HepG2 (cell line): Measurements from ENCODE around the gene SLA2. TPM values are rescaled to one million over a fixed set of nuclear protein-coding genes. Genes with fewer than 3 reads are reported as not detected.

Experiments
- ARID5B ChIP-seq: IDR thresholded peaks from 2 replicates; pipeline ENCODE4 v1.4.0; 2020; ENCODE audit warnings: mild to moderate bottlenecking, missing genetic modification reagents
- GATA4 ChIP-seq: sonication (generic); IDR thresholded peaks from 2 replicates; pipeline ENCODE4 v1.6.1; 2016; ENCODE audit warnings: antibody characterized with exemption, low read depth, borderline replicate concordance
- HOMEZ ChIP-seq: IDR thresholded peaks from 2 replicates; pipeline ENCODE4 v1.6.1; 2016; ENCODE audit warnings: low read depth
- NCOR1 ChIP-seq: fragments of 200-600 bp; sonication (generic); IDR thresholded peaks from 2 replicates; pipeline ENCODE4 v1.7.0; 2017; ENCODE audit warnings: antibody characterized with exemption, low read length, borderline replicate concordance
- NR2F1 ChIP-seq, 2 experiments: fragments of 450-650 bp in 1 of 2; formaldehyde crosslinking in 1 of 2; IDR thresholded peaks; 2 replicates each; pipeline versions ENCODE4 v1.5.0 to v1.6.1; 2016 to 2020; ENCODE audit warnings: mild to moderate bottlenecking in 1 of 2, missing compliant biosample characterization in 1 of 2, missing genetic modification reagents in 1 of 2, moderate library complexity in 1 of 2
- RERE ChIP-seq: IDR thresholded peaks from 2 replicates; pipeline ENCODE4 v1.6.1; 2016; ENCODE audit warnings: low read depth, missing genetic modification reagents, missing compliant biosample characterization
- SIX1 ChIP-seq: sonication (generic); formaldehyde crosslinking; IDR thresholded peaks from 2 replicates; pipeline ENCODE4 v1.4.0; 2020; ENCODE audit warnings: missing genetic modification reagents, borderline replicate concordance
- SOX6 ChIP-seq, 2 experiments: fragments of 450-650 bp in 1 of 2; sonication (generic) in 1 of 2; formaldehyde crosslinking in 1 of 2; IDR thresholded peaks; 2 replicates each; pipeline versions ENCODE4 v1.4.0 to v1.6.1; 2017 to 2020; ENCODE audit warnings: antibody characterized with exemption in 1 of 2, mild to moderate bottlenecking in 1 of 2, missing genetic modification reagents in 1 of 2
- SPEN ChIP-seq: sonication (generic); formaldehyde crosslinking; IDR thresholded peaks from 2 replicates; pipeline ENCODE4 v1.5.1; 2020; ENCODE audit warnings: low read depth, mild to moderate bottlenecking, missing genetic modification reagents
- TCF7 ChIP-seq: sonication (generic); IDR thresholded peaks from 2 replicates; pipeline ENCODE4 v1.6.1; 2016; ENCODE audit warnings: antibody characterized with exemption, low read depth
- ZNF264 ChIP-seq: sonication (generic); formaldehyde crosslinking; IDR thresholded peaks from 2 replicates; pipeline ENCODE4 v1.4.0; 2020; ENCODE audit warnings: missing genetic modification reagents
- ZNF414 ChIP-seq: sonication (generic); formaldehyde crosslinking; IDR thresholded peaks from 2 replicates; pipeline ENCODE4 v1.5.0; 2020; ENCODE audit warnings: missing genetic modification reagents
- ZNF747 ChIP-seq: sonication (generic); formaldehyde crosslinking; IDR thresholded peaks from 2 replicates; pipeline ENCODE4 v1.8.1; 2023; ENCODE audit warnings: missing genetic modification reagents, mild to moderate bottlenecking, borderline replicate concordance
- polyA plus RNA-seq, 8 experiments: library from polyadenylated mRNA; depleted of rRNA in 3 of 8; stranded (reverse) in 7 of 8; unstranded in 1 of 8; fragments of >200 nt; fragmentation: Illumina TruSeq in 4 of 8; extraction: Trizol in 4 of 8; gene quantifications; 2 replicates each; pipeline versions ENCODE4 v1.2.1 to v1.2.3, GENCODE V29; 2011 to 2016; ENCODE audit warnings: low read depth in 4 of 8, missing spikeins in 1 of 8, mixed read lengths in 1 of 8; ENCODE audit not compliant: insufficient read depth in 1 of 8
- total RNA-seq, 5 experiments: library from RNA; depleted of rRNA; stranded (reverse); fragments of >200 nt; fragmentation: Illumina TruSeq; extraction: Trizol; gene quantifications; 2 replicates each; pipeline ENCODE4 v1.2.3, GENCODE V29; 2016; ENCODE audit warnings: low read depth in 1 of 5

Gene SLA2
- total and polyA plus RNA-seq, 2 of the 13 experiments (the other 11 are each of a cell fraction or from before 2014, with no cell fraction given), result 1.6 to 3.6 TPM

- TF ChIP-seq HOMEZ, result no peak
- no peak for TF ChIP-seq SPEN (CRISPR knock-in tag)
- TF ChIP-seq SOX6 (IDR thresholded peaks at IDR 0.05), result no peak
- TF ChIP-seq SOX6 (CRISPR knock-in tag; IDR thresholded peaks at IDR 0.05), result peak; percentile 70
- TF ChIP-seq GATA4, result no peak
- peak; percentile 37; the same call in 1 of the 2 replicates for TF ChIP-seq ZNF264
- TF ChIP-seq RERE (CRISPR knock-in tag), result peak; percentile 62; the same call in 1 of the 2 replicates
- no peak for TF ChIP-seq ZNF747 (CRISPR knock-in tag)
- peak; percentile 71 for TF ChIP-seq ARID5B (CRISPR knock-in tag)
- peak; percentile 85; the same call in 1 of the 2 replicates for TF ChIP-seq SIX1
- TF ChIP-seq TCF7, result peak; percentile 23; the same call in 1 of the 2 replicates
- TF ChIP-seq NCOR1, result peak; percentile 75; the same call in 1 of the 2 replicates
- peak; percentile 37; the same call in 1 of the 2 replicates for TF ChIP-seq ZNF414
- peak; percentile 81 to 86; a peak in 3 of 4 replicates for TF ChIP-seq NR2F1 (CRISPR knock-in tag; IDR thresholded peaks at IDR 0.05)
Measured at GRCh38 chr20:36623444-36623843, 22.6 kb downstream of the SLA2 start (continued).
